ENCODE results near the gene MCF2L2.

Gene MCF2L2

GRCh38 chr3:183369117-183369516, 59.3 kb downstream of the MCF2L2 start:
- no peak for DNase-seq (ENCODE audit: low spot score)

GRCh38 chr3:183360971-183361624, 67.3 kb downstream of the MCF2L2 start:
- DNase-seq (ENCODE audit: low spot score), result no peak

DNA sequence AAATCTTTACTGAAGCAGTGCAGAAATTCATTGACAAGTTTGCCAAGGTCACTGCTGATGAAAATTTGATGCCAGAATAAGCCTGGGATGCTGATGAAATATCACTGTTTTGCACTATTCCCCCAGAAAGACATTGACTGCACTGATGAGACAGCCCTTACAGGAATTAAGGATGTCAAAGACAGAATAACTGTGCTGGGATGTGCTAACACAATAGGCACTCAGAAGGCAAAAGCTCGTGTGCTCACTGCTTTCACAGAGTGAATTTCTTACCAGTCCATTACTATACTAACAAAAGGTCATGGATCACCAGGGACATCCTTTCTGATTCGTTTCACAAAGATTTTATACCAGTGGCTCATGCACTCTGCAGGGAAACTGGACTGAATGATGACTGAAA, 69.4 kb downstream of the MCF2L2 start:
- no peak for DNase-seq (ENCODE audit: low spot score)

GRCh38 chr3:183357564-183358079, 70.8 kb downstream of the MCF2L2 start:
- no peak for DNase-seq (ENCODE audit: low spot score)

DNA sequence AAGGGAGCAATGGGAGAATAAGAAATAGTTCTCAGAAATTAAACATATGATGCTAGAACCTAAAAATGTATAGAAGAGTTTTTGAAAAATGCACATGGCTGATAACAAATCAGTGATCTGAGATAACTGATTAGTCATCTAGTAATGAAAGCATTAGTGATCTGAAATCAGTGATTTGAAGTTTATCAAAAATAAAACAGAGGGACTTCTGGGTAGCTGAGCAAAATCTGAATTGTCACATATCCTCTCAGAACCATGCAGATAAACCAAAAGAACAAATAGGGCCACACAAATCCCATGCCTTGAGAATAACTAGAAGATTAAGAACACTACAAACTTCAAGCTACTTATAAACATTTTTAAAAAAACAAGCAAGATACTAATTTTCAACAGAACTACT, 71.5 kb downstream of the MCF2L2 start:
- no peak for DNase-seq (ENCODE audit: low spot score)

DNA sequence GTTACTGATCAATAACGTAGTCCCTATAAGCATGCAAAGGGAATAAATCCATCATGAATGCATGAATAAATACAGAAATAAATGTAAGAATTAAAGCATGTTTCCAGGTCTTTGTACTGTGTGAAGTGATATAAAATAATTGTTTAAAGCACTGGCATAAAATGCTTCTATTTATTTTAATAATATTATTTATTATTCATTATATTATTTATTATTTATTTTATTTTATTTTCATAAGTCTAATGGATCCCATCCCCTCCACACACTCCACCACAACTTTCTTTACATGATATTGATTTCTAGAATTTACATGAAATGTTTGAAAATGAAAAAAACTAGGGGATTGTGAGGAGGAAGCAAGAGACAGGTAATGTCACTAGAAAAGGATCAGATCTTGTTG, 73.5 kb downstream of the MCF2L2 start:
- no peak for DNase-seq (ENCODE audit: low spot score)

GRCh38 chr3:183354325-183354831, 74.0 kb downstream of the MCF2L2 start:
- DNase-seq (ENCODE audit: low spot score), result no peak

DNA sequence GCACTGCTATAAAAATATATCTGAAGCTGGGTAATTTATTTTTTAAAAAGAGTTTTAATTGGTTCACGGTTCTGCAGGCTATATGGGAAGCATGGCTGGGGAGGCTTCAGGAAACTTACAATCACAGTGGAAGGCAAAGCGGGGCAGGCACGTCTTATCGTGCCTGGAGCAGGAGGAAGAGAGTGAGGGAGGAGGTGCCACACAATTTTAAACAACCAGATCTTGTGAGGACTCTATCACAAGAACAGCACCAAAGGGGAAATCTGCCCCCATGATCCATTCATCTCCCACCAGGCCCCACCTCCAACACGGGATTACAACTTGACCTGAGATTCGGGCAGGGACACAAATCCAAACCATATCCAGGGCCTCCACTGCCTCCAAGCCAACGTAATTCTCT, 75.0 kb downstream of the MCF2L2 start:
- DNase-seq (ENCODE audit: low spot score), result no peak

DNA sequence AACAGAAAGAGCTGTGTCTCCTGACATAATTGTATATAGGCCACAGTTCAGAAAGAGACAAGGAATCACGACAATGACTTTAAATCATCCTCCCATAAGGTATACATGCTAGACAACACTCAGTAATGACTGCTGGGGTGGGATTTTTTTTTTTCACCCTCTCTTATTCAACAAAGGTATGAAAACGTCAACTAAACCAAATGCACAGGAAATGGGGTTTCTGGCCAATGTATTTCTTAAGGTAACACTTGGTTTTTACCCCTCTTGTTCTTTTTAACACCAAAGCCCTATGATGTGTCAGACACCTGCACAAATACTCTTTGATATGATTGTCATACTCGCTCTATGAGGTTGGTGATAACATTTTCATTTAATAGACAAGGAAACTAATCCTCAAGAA, 78.3 kb downstream of the MCF2L2 start:
- no peak for DNase-seq (ENCODE audit: low spot score)

DNA sequence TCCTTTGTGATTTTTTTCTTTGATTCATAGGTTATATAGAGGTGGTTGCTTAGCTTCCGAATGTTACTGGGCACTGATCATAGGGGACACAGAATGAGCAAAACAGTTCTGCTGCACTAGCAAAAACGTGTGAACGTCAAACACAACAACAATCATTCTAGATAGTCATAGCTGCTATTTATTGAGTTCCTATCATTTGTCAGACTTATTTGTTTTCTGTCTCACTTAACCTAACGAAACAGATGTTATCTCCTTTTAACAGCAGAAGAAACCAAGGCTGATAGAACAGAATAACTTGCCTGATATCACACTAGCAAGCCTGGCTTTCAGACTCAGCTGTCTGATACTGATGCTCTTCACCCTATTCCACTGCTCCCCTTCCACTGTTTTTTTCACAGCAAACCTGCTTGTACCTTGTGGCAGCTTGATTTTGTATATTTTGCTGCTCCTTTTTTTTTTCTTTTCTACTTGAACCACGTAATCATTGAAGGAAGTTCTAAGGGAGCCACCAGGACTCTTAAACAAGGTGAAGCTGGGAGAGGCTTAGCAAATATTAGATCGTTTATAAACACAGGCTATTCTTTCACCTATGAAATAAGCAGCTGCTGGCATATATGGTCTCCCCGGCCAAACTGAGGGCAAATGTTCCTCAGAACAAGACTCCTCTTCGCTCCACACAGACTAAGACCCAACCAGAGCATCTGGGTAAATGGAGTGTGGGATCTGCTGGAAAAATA, 78.8 kb downstream of the MCF2L2 start:
- DNase-seq (ENCODE audit: low spot score), result no peak

- no peak for DNase-seq (ENCODE audit: low spot score)
These were observed 85.6 kb downstream of the MCF2L2 start for GRCh38 chr3:183342824-183343223.

GRCh38 chr3:183341545-183342288, 86.7 kb downstream of the MCF2L2 start:
- no peak for DNase-seq (ENCODE audit: low spot score)

DNA sequence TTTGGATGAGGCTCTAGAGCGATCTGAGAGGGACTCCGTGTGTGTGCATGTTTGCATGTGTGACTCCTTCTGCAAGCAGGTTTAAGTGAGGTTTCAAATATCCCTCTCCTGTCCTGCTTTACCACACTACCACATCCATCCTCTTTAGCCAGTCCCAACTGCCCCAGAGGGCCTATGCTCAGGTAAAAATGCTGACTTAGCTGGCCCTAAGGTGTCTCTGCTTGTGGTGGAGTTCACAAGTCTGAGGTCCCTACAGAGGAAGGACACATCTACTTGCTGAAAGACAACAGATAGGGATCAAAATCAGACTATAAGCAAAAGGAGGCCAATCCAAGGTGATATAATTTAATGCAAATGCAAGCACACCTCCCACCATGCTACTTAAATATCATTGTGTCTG, 88.2 kb downstream of the MCF2L2 start:
- no peak for DNase-seq (ENCODE audit: low spot score)

GRCh38 chr3:183339461-183340086, 88.8 kb downstream of the MCF2L2 start:
- no peak for DNase-seq (ENCODE audit: low spot score)

DNA sequence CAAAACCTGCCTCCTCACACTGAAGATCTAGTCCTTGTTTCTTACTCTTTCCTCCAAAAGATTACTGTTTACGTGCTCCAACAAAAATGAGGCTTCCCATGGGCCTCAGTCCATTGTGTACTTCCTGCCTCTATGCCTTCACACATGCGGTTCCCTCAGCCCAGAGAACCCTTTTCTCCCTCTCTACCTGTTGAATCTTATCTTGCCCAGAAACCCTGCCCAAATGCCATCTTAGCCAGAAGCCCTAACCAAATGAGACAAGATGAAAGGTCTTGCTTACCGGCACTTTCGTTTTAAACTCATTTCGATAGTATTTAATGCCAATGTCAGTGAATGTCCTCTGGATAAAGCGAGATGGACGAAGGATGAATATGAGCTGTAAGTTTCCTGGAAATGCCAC, 89.9 kb downstream of the MCF2L2 start:
- no peak for DNase-seq (ENCODE audit: low spot score)

DNA sequence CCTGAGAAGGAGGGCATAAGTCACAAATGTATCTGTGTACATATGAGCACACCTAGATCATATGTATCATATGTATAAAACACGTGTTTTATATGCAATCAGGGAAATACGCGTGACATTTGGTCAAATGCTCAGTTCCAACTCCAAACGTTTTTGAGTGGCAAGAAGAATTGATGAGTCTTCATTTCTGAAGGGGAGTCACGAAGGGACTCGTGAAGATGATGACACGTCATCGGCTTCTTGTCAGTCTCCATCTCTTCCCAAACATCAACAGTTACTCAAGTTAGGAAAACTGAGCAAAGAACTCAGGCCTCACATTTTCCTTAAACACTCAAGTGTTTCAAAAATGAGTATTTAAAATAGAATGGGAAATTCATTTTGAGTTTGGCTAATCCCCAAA, 95.9 kb downstream of the MCF2L2 start:
- no peak for DNase-seq (ENCODE audit: low spot score)

- DNase-seq (ENCODE audit: low spot score), result no peak
These were observed 96.9 kb downstream of the MCF2L2 start for GRCh38 chr3:183331498-183331897.

- no peak for DNase-seq (ENCODE audit: low spot score)
These were observed 97.5 kb downstream of the MCF2L2 start for GRCh38 chr3:183330881-183331280.

DNA sequence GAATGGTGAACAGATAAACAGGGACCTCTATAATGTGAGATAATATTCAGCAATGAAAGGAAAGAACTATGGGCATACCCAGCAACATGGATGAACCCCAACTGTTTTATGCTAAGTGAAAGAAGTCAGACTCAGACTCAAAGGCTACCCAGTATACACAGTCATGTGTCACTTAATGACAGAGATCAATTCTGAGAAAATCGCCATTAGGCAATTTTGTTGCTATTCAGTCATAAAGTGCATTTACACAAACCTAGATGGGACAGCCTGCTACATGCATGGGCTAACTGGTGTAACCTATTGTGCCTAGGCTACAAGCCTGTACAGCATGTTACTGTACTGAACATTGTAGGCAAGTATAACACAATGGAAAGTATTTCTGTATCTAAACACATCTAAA, 98.9 kb downstream of the MCF2L2 start:
- no peak for DNase-seq (ENCODE audit: low spot score)

GRCh38 chr3:183328823-183329222, 99.6 kb downstream of the MCF2L2 start:
- DNase-seq (ENCODE audit: low spot score), result no peak

DNA sequence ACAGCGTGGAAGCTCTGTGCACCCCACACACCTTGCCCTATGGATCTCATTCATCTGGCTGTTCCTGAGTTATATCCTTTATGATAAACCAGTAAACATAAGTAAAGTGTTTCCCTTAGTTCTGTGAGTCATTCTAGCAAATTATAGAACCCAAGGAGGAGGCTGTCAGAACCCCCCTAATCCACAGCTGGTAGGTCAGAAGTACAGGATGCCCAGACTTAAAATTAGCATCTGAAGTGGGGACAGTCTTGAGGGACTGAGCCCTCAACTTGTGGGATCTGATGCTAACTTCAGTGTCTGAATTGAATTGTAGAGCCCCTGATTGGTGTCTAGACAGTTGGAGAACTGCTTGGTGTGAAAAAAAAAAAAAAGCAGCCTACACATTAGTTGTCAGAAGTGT, 100.3 kb downstream of the MCF2L2 start:
- DNase-seq (ENCODE audit: low spot score), result no peak

- no peak for DNase-seq (ENCODE audit: low spot score)
These were observed 101.1 kb downstream of the MCF2L2 start for GRCh38 chr3:183327343-183327742.
